Measurements from ENCODE around the gene USP20. TPM values are rescaled to one million over a fixed set of nuclear protein-coding genes. Genes with fewer than 3 reads are reported as not detected.

The USP20 gene
- total RNA-seq, 1 donor from 2014 or later: 27.0 TPM

DNA sequence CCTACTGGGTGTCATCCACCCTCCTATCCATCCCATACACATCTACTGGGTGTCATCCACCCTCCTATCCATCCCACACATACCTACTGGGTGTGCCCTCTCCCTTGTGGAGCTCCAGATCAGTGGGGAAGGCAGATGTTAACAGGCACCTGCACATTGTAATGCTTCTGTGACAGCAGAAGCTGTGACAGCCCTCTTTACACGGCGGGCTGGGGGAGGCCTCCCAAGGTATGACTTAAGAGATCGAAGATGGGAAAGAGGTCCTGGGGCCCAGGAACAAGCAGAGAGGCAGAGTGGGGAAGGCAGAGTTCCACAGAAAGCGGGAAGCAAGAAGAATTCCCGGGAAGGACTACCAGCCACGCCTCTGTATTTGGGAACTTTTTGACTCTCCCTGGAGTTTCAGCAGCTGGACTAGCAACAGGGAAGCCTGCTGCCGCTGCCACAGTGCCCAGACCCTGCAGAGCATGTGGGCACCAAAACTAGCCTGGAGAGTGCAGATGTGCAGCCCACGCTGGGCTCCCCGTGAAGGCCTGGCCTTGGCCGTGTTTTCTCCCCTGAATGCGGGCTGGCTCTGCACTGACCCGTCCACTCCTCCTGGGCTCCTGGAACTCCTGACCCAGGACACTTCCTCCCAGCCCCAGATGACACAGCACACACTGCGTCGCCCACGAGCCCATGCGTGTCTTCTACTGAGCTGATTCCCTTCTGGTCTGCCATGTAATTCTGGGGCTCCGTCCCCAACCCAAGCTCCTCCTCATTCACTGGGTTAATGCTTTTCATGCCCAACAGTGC lies 20.6 kb upstream of the USP20 start:
- no peaks in the 10 kb centered on the region for H3K4me1 ChIP-seq
- peak; percentile 40 for DNase-seq

DNA sequence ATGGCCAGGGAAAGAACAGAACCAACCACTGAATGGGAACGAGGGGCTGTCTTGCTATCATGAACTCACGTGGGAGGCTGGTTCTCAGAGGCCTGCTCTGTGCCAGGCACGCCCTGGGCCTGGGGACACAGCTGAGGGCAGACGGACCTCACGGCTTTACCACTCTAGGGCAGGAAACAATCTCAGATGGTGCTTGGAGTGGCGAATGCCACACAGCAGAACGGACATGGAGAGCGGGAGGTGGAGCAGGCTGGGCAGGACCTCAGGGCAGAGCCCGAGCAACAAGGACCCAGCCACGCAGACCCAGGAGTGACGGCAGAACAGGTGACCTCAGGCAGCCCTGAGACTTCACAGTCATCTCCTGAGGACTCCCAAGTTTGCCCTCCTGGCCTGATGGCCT lies 20.0 kb upstream of the USP20 start:
- Histone ChIP-seq H3K27me3 (ENCODE audit: low read depth) (no peaks in the 10 kb centered on the region), H3K4me3 (no peak overlapping the region), H3K36me3 (peaks cover 99% of the 10 kb centered on the region), H3K27ac (no peak overlapping the region), H3K4me1 (no peaks in the 10 kb centered on the region), H3K9me3 (no peaks in the 10 kb centered on the region)
- ATAC-seq: no peak
- intact Hi-C loops (cut with DNase I): no loop called here
- peak; percentile 27 for DNase-seq
- TF ChIP-seq, protein P1, sequence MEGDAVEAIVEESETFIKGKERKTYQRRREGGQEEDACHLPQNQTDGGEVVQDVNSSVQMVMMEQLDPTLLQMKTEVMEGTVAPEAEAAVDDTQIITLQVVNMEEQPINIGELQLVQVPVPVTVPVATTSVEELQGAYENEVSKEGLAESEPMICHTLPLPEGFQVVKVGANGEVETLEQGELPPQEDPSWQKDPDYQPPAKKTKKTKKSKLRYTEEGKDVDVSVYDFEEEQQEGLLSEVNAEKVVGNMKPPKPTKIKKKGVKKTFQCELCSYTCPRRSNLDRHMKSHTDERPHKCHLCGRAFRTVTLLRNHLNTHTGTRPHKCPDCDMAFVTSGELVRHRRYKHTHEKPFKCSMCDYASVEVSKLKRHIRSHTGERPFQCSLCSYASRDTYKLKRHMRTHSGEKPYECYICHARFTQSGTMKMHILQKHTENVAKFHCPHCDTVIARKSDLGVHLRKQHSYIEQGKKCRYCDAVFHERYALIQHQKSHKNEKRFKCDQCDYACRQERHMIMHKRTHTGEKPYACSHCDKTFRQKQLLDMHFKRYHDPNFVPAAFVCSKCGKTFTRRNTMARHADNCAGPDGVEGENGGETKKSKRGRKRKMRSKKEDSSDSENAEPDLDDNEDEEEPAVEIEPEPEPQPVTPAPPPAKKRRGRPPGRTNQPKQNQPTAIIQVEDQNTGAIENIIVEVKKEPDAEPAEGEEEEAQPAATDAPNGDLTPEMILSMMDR (IDR thresholded peaks at IDR 0.05): no peak

More for the DNA sequence above, 20.6 kb upstream of the USP20 start:
- no peak overlapping the region for H3K4me3 ChIP-seq
- peaks cover 99% of the 10 kb centered on the region for H3K36me3 ChIP-seq
- TF ChIP-seq, protein P1 (IDR thresholded peaks at IDR 0.05): no peak
- ATAC-seq: no peak
- intact Hi-C loops (cut with DNase I): no loop called here
- no peaks in the 10 kb centered on the region for H3K27me3 ChIP-seq (ENCODE audit: low read depth)
- H3K9me3 ChIP-seq: no peaks in the 10 kb centered on the region
- no peak overlapping the region for H3K27ac ChIP-seq

DNA sequence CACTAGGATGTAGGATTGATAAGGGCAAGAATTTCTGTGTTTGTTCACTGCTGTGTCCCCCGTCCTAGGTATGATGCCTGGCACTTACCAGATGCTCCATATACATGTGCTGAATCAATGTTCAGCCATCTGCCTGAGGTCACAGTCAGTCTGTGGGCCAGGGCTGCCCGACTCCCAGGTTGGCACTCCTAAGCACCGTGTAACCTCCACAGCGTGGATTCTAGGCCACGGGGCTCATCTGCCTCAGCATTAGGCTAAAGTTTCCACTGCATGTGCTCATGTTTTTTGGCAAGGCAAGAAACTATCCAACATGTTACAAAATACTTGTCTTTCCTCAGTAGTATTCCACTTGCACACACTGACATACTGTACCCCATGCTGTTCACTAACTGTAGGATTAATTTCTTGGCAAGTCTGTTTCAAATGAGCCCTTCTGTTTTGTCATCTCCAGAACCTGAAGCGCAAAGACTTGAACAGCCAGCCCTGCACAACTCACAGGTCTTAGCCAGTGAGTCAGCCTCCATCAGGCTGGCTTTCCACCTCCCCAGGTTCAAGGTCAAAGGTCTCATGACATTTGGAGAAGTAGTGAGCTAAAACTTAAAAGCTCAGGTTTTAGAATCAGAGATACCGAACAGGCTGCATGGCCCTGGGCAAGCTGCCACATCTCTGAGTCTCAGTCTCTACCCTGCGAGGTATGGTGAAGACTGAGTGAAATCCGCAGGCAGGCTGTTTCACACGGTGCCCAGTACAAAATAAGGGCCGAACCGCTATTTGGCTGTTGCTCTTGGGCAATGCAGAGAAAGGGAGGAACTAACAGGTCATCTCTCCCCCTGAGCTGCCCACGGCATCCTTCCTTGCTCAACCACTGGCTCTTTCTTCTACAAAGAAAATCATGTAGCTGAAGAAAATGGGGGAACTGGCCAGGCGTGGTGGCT lies 18.5 kb upstream of the USP20 start:
- H3K27me3 ChIP-seq (ENCODE audit: low read depth): no peaks in the 10 kb centered on the region
- TF ChIP-seq, protein P1 (IDR thresholded peaks at IDR 0.05): no peak
- no peaks in the 10 kb centered on the region for H3K9me3 ChIP-seq
- intact Hi-C loops (cut with DNase I): no loop called here
- DNase-seq: peak; percentile 72
- H3K36me3 ChIP-seq: peaks cover 99% of the 10 kb centered on the region
- no peak overlapping the region for H3K4me3 ChIP-seq
- no peaks in the 10 kb centered on the region for H3K4me1 ChIP-seq
- no peak overlapping the region for H3K27ac ChIP-seq
- ATAC-seq: peak; percentile 64 to 66

DNA sequence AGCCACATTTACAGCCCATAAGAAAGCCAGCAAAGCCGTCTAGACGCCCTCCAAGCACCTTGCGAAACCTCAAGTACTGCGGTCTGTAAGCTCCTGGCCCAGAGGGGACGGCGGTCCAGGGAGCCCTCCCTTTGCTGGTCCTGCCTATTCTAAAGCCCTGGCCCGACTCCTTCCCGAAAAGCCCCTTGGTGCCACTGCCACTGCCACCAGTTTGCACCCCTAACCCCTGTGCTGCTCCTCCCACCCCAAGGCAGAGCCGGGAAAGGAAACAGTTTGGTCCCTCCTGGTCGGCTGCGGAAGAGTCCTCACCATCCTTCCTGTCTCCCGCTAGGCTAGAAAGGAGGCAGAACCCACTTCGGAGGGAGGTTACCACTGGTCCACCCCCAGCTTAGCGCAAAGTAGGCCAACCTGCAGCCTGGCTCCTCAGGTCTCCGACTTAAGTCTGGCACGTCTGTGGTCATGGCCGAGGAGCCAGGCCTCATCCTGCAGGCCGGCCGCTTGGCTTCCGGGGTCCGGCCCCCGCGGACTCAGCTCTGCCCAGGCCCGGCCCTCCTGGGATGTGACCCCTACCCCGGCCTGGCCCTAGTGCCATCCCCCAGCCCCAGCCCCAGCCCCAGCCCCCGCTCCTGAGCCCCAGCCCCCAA lies 12.2 kb upstream of the USP20 start:
- peak; percentile 52 to 56 for ATAC-seq
- H3K36me3 ChIP-seq: peaks cover 61% of the 10 kb centered on the region

More for the DNA sequence above, 12.2 kb upstream of the USP20 start:
- intact Hi-C loops (cut with DNase I): no loop called here
- peak overlapping the region; percentile 86 for H3K4me3 ChIP-seq
- no peaks in the 10 kb centered on the region for H3K27me3 ChIP-seq (ENCODE audit: low read depth)
- TF ChIP-seq, protein P1 (IDR thresholded peaks at IDR 0.05): no peak
- no peaks in the 10 kb centered on the region for H3K9me3 ChIP-seq
- peaks cover 9% of the 10 kb centered on the region for H3K4me1 ChIP-seq
- DNase-seq: peak; percentile 55
- peak overlapping the region; percentile 46 for H3K27ac ChIP-seq

Measured in lower lobe of right lung (tissue), 2 donors.